OCI-M2 (cell line): ENCODE measurements around the gene CCR7.

ENCODE experiments used
- DNase-seq: peaks from one replicate; lab custom pipeline; 2025; ENCODE audit not compliant: unreplicated experiment; lab: John Stamatoyannopoulos, UW

CCR7 gene

DNA sequence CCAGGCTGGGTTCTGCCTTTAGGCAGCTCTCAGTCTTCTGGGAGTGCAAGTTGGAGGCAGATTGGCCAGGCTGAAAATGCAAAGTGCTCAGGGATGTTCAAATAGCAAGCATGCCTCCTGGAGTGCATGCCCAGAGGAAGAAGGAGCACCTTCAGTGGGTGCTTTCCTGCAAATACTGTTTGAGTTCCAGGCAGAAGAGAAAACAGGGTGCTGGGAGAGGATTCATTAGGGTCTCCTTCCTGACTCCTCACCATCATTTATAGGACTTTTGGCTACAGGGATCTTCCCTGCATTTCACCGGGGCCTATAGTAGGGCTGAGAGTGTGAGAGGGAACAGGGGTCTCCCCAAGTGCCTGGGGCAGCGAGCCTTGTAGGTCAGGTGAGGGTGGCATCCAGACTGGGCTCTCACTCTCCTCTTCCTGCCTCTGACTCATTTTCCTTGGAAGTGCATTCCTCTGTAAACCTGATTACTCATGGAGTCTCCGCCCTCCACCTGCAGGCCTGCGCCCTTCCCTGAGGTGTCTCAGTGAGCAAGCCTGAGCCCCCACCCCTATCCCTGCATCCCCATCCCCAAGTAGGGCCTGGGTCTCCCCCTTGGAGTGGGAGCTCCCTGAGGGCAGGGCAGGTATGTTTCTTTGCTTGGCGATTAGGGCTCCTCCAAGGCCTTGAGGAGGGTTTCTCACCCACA is 46.7 kb downstream of the CCR7 start:
- no peak for DNase-seq

- no peak for DNase-seq
These were observed 47.3 kb downstream of the CCR7 start for GRCh38 chr17:40517981-40518380.

DNA sequence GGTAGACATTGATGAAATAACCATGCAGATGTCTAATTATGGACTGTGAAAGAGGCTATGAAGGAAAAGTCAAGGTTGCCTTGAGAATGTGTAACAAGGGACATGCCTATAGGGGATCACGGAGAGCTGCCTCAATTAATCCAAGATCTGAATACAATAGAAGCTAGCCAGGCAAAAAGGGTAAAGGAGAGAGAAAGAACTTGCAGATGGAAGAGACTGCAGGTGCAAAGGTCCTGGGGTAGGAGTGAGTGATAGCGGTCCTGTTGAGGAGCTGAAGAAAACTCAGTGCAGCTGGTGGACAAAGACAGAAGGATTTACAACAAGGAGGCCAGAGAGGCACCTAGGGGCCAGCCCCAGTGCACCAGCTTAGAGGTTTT is 48.0 kb downstream of the CCR7 start:
- no peak for DNase-seq

GRCh38 chr17:40516581-40517285 is 48.5 kb downstream of the CCR7 start:
- DNase-seq: no peak

DNA sequence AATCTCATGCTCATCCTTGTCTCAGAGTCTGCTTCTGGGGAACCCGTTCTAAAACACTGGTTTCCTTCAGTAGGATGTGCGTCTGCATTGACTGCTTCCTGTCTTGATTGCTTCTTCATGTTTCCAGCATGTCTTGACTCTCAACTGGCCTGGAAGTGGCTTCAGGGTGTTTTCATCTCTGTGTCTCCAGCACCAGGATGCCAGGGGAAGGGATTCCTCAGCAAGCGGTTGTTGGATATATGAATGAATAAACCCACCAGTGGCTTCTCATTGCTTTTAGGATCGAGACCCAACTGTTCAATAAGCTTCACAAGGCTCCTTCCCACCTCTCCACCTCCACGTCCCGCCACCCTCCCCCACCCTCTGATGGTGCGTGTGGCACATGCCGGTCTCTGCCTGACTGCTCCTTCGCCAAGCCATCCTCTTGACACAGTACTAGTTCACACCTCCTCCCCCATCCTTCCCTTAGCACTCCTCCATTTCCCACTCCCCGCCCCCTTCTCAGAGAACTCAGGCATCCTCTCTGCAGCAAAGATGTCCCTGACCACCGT is 49.7 kb downstream of the CCR7 start:
- DNase-seq: no peak

GRCh38 chr17:40515011-40515410 is 50.3 kb downstream of the CCR7 start:
- no peak for DNase-seq

DNA sequence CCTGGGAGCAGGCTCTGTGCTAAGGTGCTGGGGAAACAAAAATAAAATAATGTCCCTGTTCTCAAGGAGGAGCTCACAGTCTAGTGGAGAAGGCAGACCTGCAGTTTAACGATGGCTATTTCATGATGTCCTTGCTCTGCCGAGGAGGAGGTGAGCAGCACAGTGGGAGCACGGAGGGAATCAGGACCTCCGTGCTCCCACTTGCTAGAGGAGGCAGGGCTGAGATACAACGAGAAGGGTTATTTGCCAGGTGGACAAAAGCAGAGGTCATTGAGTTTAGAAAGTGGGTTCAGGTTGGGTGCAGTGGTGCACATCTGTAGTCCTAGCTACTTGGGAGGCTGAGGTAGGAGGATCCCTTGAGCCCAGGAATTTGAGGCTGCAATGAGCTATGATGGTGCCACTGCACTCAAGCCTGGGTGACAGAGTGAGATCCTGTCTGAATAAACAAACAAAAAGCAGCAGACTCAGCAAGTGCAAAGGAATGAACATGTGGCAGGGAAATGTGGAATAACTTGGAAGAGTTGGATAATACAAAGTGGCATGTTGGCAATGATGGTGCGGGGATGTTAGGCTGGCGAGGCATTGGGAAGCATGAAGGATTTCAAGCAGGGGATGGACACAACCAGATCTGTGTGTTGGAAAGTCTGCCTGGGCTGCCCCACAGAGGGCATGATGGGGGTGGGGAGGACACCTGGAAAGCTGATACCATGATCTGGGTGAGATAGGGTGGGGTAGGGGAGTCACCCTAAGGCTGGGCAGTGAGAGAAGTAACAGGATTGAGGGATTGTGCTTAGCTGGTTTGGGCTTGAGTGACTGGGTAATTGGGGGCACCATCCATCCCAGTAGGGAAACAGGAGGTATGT is 51.0 kb downstream of the CCR7 start:
- no peak for DNase-seq

GRCh38 chr17:40511667-40512220 is 53.5 kb downstream of the CCR7 start:
- DNase-seq: no peak

GRCh38 chr17:40511136-40511535 is 54.1 kb downstream of the CCR7 start:
- no peak for DNase-seq

- DNase-seq: no peak
These were observed 55.0 kb downstream of the CCR7 start for GRCh38 chr17:40510328-40510648.

DNA sequence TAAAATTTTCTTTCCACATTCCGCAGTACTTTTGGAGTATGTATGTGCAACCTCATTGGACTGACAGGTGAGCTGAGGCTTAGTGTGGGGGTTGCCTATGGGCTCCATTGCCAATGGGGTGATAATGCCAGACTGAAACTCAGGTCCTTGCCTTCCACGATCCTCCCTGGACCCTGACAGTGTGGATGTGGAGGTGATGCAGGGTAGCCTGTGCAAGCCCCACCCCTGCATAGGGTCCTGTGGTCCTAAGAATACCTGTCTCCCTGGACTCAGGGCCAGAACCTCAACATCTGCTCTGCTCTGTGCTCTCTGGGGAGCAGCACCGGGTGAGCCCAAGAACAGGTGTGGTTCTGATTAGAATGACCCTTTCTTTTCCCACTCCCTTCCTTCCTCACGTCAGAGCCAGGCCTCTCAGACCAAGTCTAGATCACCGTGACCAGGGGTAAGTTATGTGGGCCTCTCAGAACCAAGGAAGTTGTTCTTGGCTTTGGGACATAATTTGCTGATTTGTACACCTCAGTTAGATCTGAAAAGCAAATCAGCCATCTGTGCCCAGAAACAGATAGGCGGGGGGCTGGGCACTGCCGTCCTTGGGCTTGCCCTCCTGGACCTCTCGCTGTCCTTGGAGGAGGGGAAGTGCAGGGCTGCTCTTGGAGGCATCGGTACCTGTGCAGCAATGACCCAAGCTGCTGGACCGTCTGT is 55.5 kb downstream of the CCR7 start:
- DNase-seq: no peak

DNA sequence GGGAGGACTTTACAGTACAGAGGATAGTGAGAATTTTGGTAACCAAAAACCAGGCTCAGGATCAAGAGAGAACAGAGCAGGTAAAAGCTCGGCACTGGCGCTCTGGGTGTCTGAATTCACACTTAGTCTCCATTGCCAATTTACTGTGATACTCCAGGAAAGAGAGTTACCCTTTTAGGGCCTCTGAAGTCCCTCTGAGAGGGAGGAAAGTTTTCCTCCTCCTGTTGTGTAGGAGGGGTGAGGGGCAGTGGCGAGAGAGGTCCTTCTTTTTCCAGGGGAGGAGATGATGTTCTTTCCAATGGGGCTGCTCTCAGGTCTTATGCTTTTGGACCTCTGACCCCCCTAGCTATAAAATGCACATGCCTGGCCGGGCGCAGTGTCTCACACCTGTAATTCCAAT is 58.5 kb downstream of the CCR7 start:
- no peak for DNase-seq
